BLaER1 (cell line): ENCODE results near the gene RHEX.

Experiments used
- H3K27ac ChIP-seq: shearing (Covaris generic); formaldehyde crosslinking; 2 replicates; pipeline ENCODE4 v1.8.1; 2022
- H3K27me3 ChIP-seq: shearing (Covaris generic); formaldehyde crosslinking; 2 replicates; pipeline ENCODE4 v1.8.1; 2022
- H3K36me3 ChIP-seq: shearing (Covaris generic); formaldehyde crosslinking; 2 replicates; pipeline ENCODE4 v1.8.1; 2022
- H3K4me1 ChIP-seq: shearing (Covaris generic); formaldehyde crosslinking; 2 replicates; pipeline ENCODE4 v1.8.1; 2022
- H3K4me2 ChIP-seq: shearing (Covaris generic); formaldehyde crosslinking; 2 replicates; pipeline ENCODE4 v1.8.1; 2022
- H3K4me3 ChIP-seq: shearing (Covaris generic); formaldehyde crosslinking; 2 replicates; pipeline ENCODE4 v1.8.1; 2022
- H3K9ac ChIP-seq: shearing (Covaris generic); formaldehyde crosslinking; 2 replicates; pipeline ENCODE4 v1.8.1; 2022
- H3K9me3 ChIP-seq: shearing (Covaris generic); formaldehyde crosslinking; 2 replicates; pipeline ENCODE4 v1.8.1; 2022
- H4K20me1 ChIP-seq: shearing (Covaris generic); formaldehyde crosslinking; 2 replicates; pipeline ENCODE4 v1.8.1; 2022
- Cebpa-rat ChIP-seq: shearing (Covaris generic); IDR thresholded peaks from 2 replicates; pipeline ENCODE4 v1.8.1; 2022

RHEX gene

GRCh38 chr1:206089341-206089740 is 36.4 kb downstream of the RHEX start:
- H3K4me3 ChIP-seq, result no peak overlapping the region
- H3K4me2 ChIP-seq, result no peak overlapping the region
- no peaks in the 10 kb centered on the region for H4K20me1 ChIP-seq
- H3K9me3 ChIP-seq, result no peaks in the 10 kb centered on the region
- no peaks in the 10 kb centered on the region for H3K27me3 ChIP-seq
- H3K4me1 ChIP-seq, result peaks cover 9% of the 10 kb centered on the region; the same call in 1 of the 2 replicates
- no peaks in the 10 kb centered on the region for H3K36me3 ChIP-seq
- H3K9ac ChIP-seq, result no peak overlapping the region
- no peak overlapping the region for H3K27ac ChIP-seq
- TF ChIP-seq Cebpa-rat, result no peak

GRCh38 chr1:206094024-206094423 is 41.1 kb downstream of the RHEX start:
- no peaks in the 10 kb centered on the region for H3K9me3 ChIP-seq
- H4K20me1 ChIP-seq, result no peaks in the 10 kb centered on the region
- H3K27me3 ChIP-seq, result no peaks in the 10 kb centered on the region
- H3K4me2 ChIP-seq, result no peak overlapping the region
- H3K36me3 ChIP-seq, result no peaks in the 10 kb centered on the region
- H3K27ac ChIP-seq, result no peak overlapping the region
- no peak for TF ChIP-seq Cebpa-rat
- H3K4me1 ChIP-seq, result peaks cover 6% of the 10 kb centered on the region; the same call in 1 of the 2 replicates
- H3K4me3 ChIP-seq, result no peak overlapping the region
- H3K9ac ChIP-seq, result no peak overlapping the region

- no peak overlapping the region for H3K4me2 ChIP-seq
- no peak overlapping the region for H3K27ac ChIP-seq
- no peaks in the 10 kb centered on the region for H3K36me3 ChIP-seq
- no peak overlapping the region for H3K9ac ChIP-seq
- no peak overlapping the region for H3K4me3 ChIP-seq
- no peak for TF ChIP-seq Cebpa-rat
- no peaks in the 10 kb centered on the region for H3K27me3 ChIP-seq
- H3K4me1 ChIP-seq, result peaks cover 17% of the 10 kb centered on the region
- no peaks in the 10 kb centered on the region for H4K20me1 ChIP-seq
- H3K9me3 ChIP-seq, result no peaks in the 10 kb centered on the region
Observed at GRCh38 chr1:206097381-206097780, 44.4 kb downstream of the RHEX start.

- Histone ChIP-seq H4K20me1 (no peaks in the 10 kb centered on the region), H3K9ac (no peak overlapping the region), H3K4me1 (peaks cover 17% of the 10 kb centered on the region), H3K4me3 (no peak overlapping the region), H3K4me2 (no peak overlapping the region), H3K9me3 (no peaks in the 10 kb centered on the region), H3K27me3 (no peaks in the 10 kb centered on the region), H3K27ac (no peak overlapping the region), H3K36me3 (no peaks in the 10 kb centered on the region)
- TF ChIP-seq Cebpa-rat, result no peak
Observed at GRCh38 chr1:206098242-206098919, 45.4 kb downstream of the RHEX start.

GRCh38 chr1:206100226-206100815 is 47.3 kb downstream of the RHEX start:
- TF ChIP-seq Cebpa-rat, result no peak
- Histone ChIP-seq H4K20me1 (no peaks in the 10 kb centered on the region), H3K36me3 (no peaks in the 10 kb centered on the region), H3K27me3 (no peaks in the 10 kb centered on the region), H3K9ac (no peak overlapping the region), H3K4me2 (no peak overlapping the region), H3K27ac (no peak overlapping the region), H3K9me3 (no peaks in the 10 kb centered on the region), H3K4me3 (no peak overlapping the region), H3K4me1 (peaks cover 12% of the 10 kb centered on the region)

- TF ChIP-seq Cebpa-rat, result no peak
- peaks cover 17% of the 10 kb centered on the region for H3K4me1 ChIP-seq
- H3K27me3 ChIP-seq, result no peaks in the 10 kb centered on the region
- no peak overlapping the region for H3K4me3 ChIP-seq
- H3K9me3 ChIP-seq, result no peaks in the 10 kb centered on the region
- H3K27ac ChIP-seq, result no peak overlapping the region
- H4K20me1 ChIP-seq, result no peaks in the 10 kb centered on the region
- no peaks in the 10 kb centered on the region for H3K36me3 ChIP-seq
- H3K9ac ChIP-seq, result no peak overlapping the region
- peak overlapping the region; percentile 42; the same call in 1 of the 2 replicates for H3K4me2 ChIP-seq
Observed at GRCh38 chr1:206101351-206102045, 48.5 kb downstream of the RHEX start.

GRCh38 chr1:206102292-206102936 is 49.4 kb downstream of the RHEX start:
- Histone ChIP-seq H4K20me1 (no peaks in the 10 kb centered on the region), H3K4me1 (peaks cover 17% of the 10 kb centered on the region), H3K4me3 (no peak overlapping the region), H3K36me3 (no peaks in the 10 kb centered on the region), H3K27ac (no peak overlapping the region), H3K4me2 (peak overlapping the region; percentile 42; the same call in 1 of the 2 replicates), H3K9me3 (no peaks in the 10 kb centered on the region), H3K27me3 (no peaks in the 10 kb centered on the region), H3K9ac (no peak overlapping the region)
- TF ChIP-seq Cebpa-rat, result no peak

- Histone ChIP-seq H3K27me3 (no peaks in the 10 kb centered on the region), H3K4me1 (peaks cover 17% of the 10 kb centered on the region), H3K9ac (no peak overlapping the region), H3K4me2 (no peak overlapping the region), H3K9me3 (no peaks in the 10 kb centered on the region), H3K27ac (no peak overlapping the region), H3K4me3 (no peak overlapping the region), H3K36me3 (no peaks in the 10 kb centered on the region), H4K20me1 (no peaks in the 10 kb centered on the region)
- no peak for TF ChIP-seq Cebpa-rat
Observed at GRCh38 chr1:206103979-206104378, 51.0 kb downstream of the RHEX start.

GRCh38 chr1:206105464-206105995 is 52.6 kb downstream of the RHEX start:
- TF ChIP-seq Cebpa-rat, result no peak

More at GRCh38 chr1:206105464-206105995, 52.6 kb downstream of the RHEX start:
- no peaks in the 10 kb centered on the region for H3K36me3 ChIP-seq
- H3K4me1 ChIP-seq, result peaks cover 17% of the 10 kb centered on the region
- no peak overlapping the region for H3K9ac ChIP-seq
- no peak overlapping the region for H3K4me2 ChIP-seq
- H4K20me1 ChIP-seq, result no peaks in the 10 kb centered on the region
- no peaks in the 10 kb centered on the region for H3K9me3 ChIP-seq
- no peak overlapping the region for H3K27ac ChIP-seq
- H3K4me3 ChIP-seq, result no peak overlapping the region
- no peaks in the 10 kb centered on the region for H3K27me3 ChIP-seq
